ENCODE data around the gene BFSP2.

The BFSP2 gene

GRCh38 chr3:133443649-133444422 lies 44.0 kb downstream of the BFSP2 start:
- no peaks in the 10 kb centered on the region for H3K4me1 ChIP-seq (ENCODE audit: control insufficient read depth, insufficient read depth, low read length)

GRCh38 chr3:133444423-133444774 lies 44.5 kb downstream of the BFSP2 start:
- Histone ChIP-seq H3K27me3 (ENCODE audit: control insufficient read depth, insufficient read depth, low read length) (no peaks in the 10 kb centered on the region), H3K9ac (ENCODE audit: low read length) (no peak overlapping the region), H3K36me3 (ENCODE audit: control insufficient read depth, insufficient read depth, low read length) (no peaks in the 10 kb centered on the region), H3K4me3 (ENCODE audit: low read depth, low read length) (no peak overlapping the region), H3K9me3 (ENCODE audit: control insufficient read depth, insufficient read depth, low read depth, low read length) (peaks cover 14% of the 10 kb centered on the region), H3K4me1 (ENCODE audit: control insufficient read depth, insufficient read depth, low read length) (no peaks in the 10 kb centered on the region), H3K27ac (ENCODE audit: low read depth, low read length) (no peak overlapping the region)

More at GRCh38 chr3:133443649-133444422, 44.0 kb downstream of the BFSP2 start:
- H3K27ac ChIP-seq (ENCODE audit: low read depth, low read length): no peak overlapping the region
- H3K9ac ChIP-seq (ENCODE audit: low read length): no peak overlapping the region
- no peak overlapping the region for H3K4me3 ChIP-seq (ENCODE audit: low read depth, low read length)
- no peaks in the 10 kb centered on the region for H3K36me3 ChIP-seq (ENCODE audit: control insufficient read depth, insufficient read depth, low read length)
- peaks cover 17% of the 10 kb centered on the region for H3K9me3 ChIP-seq (ENCODE audit: control insufficient read depth, insufficient read depth, low read depth, low read length)
- no peaks in the 10 kb centered on the region for H3K27me3 ChIP-seq (ENCODE audit: control insufficient read depth, insufficient read depth, low read length)

GRCh38 chr3:133445108-133445507 lies 45.3 kb downstream of the BFSP2 start:
- Histone ChIP-seq H3K36me3 (ENCODE audit: control insufficient read depth, insufficient read depth, low read length) (no peaks in the 10 kb centered on the region), H3K9ac (ENCODE audit: low read length) (no peak overlapping the region), H3K4me1 (ENCODE audit: control insufficient read depth, insufficient read depth, low read length) (no peaks in the 10 kb centered on the region), H3K27ac (ENCODE audit: low read depth, low read length) (no peak overlapping the region), H3K4me3 (ENCODE audit: low read depth, low read length) (no peak overlapping the region), H3K27me3 (ENCODE audit: control insufficient read depth, insufficient read depth, low read length) (no peaks in the 10 kb centered on the region), H3K9me3 (ENCODE audit: control insufficient read depth, insufficient read depth, low read depth, low read length) (peaks cover 7% of the 10 kb centered on the region; the same call in 1 of the 2 replicates)

- Histone ChIP-seq H3K9me3 (ENCODE audit: control insufficient read depth, insufficient read depth, low read depth, low read length) (no peaks in the 10 kb centered on the region), H3K4me3 (ENCODE audit: low read depth, low read length) (no peak overlapping the region), H3K27me3 (ENCODE audit: control insufficient read depth, insufficient read depth, low read length) (no peaks in the 10 kb centered on the region), H3K9ac (ENCODE audit: low read length) (no peak overlapping the region), H3K36me3 (ENCODE audit: control insufficient read depth, insufficient read depth, low read length) (no peaks in the 10 kb centered on the region), H3K27ac (ENCODE audit: low read depth, low read length) (no peak overlapping the region), H3K4me1 (ENCODE audit: control insufficient read depth, insufficient read depth, low read length) (peaks cover 7% of the 10 kb centered on the region; the same call in 1 of the 2 replicates)
Measured at GRCh38 chr3:133447750-133448477, 48.1 kb downstream of the BFSP2 start.

GRCh38 chr3:133448478-133449122 lies 48.7 kb downstream of the BFSP2 start:
- no peak overlapping the region for H3K4me3 ChIP-seq (ENCODE audit: low read depth, low read length)
- H3K27ac ChIP-seq (ENCODE audit: low read depth, low read length): no peak overlapping the region
- H3K9ac ChIP-seq (ENCODE audit: low read length): no peak overlapping the region
- H3K36me3 ChIP-seq (ENCODE audit: control insufficient read depth, insufficient read depth, low read length): no peaks in the 10 kb centered on the region
- peaks cover 12% of the 10 kb centered on the region; the same call in 1 of the 2 replicates for H3K4me1 ChIP-seq (ENCODE audit: control insufficient read depth, insufficient read depth, low read length)
- H3K27me3 ChIP-seq (ENCODE audit: control insufficient read depth, insufficient read depth, low read length): no peaks in the 10 kb centered on the region
- H3K9me3 ChIP-seq (ENCODE audit: control insufficient read depth, insufficient read depth, low read depth, low read length): no peaks in the 10 kb centered on the region

- Histone ChIP-seq H3K4me3 (ENCODE audit: low read depth, low read length) (no peak overlapping the region), H3K27me3 (ENCODE audit: control insufficient read depth, insufficient read depth, low read length) (no peaks in the 10 kb centered on the region), H3K4me1 (ENCODE audit: control insufficient read depth, insufficient read depth, low read length) (peaks cover 12% of the 10 kb centered on the region; the same call in 1 of the 2 replicates), H3K9me3 (ENCODE audit: control insufficient read depth, insufficient read depth, low read depth, low read length) (no peaks in the 10 kb centered on the region), H3K27ac (ENCODE audit: low read depth, low read length) (no peak overlapping the region), H3K36me3 (ENCODE audit: control insufficient read depth, insufficient read depth, low read length) (no peaks in the 10 kb centered on the region), H3K9ac (ENCODE audit: low read length) (no peak overlapping the region)
Measured at GRCh38 chr3:133451309-133451708, 51.5 kb downstream of the BFSP2 start.

- H3K27me3 ChIP-seq (ENCODE audit: control insufficient read depth, insufficient read depth, low read length): no peaks in the 10 kb centered on the region
- no peak overlapping the region for H3K27ac ChIP-seq (ENCODE audit: low read depth, low read length)
- H3K4me1 ChIP-seq (ENCODE audit: control insufficient read depth, insufficient read depth, low read length): peaks cover 12% of the 10 kb centered on the region; the same call in 1 of the 2 replicates
- no peaks in the 10 kb centered on the region for H3K36me3 ChIP-seq (ENCODE audit: control insufficient read depth, insufficient read depth, low read length)
- H3K4me3 ChIP-seq (ENCODE audit: low read depth, low read length): no peak overlapping the region
- no peaks in the 10 kb centered on the region for H3K9me3 ChIP-seq (ENCODE audit: control insufficient read depth, insufficient read depth, low read depth, low read length)
- H3K9ac ChIP-seq (ENCODE audit: low read length): no peak overlapping the region
Measured at GRCh38 chr3:133452641-133453319, 52.9 kb downstream of the BFSP2 start.

GRCh38 chr3:133453383-133453782 lies 53.5 kb downstream of the BFSP2 start:
- Histone ChIP-seq H3K36me3 (ENCODE audit: control insufficient read depth, insufficient read depth, low read length) (no peaks in the 10 kb centered on the region), H3K27ac (ENCODE audit: low read depth, low read length) (no peak overlapping the region), H3K27me3 (ENCODE audit: control insufficient read depth, insufficient read depth, low read length) (no peaks in the 10 kb centered on the region), H3K4me1 (ENCODE audit: control insufficient read depth, insufficient read depth, low read length) (peaks cover 12% of the 10 kb centered on the region; the same call in 1 of the 2 replicates), H3K9me3 (ENCODE audit: control insufficient read depth, insufficient read depth, low read depth, low read length) (no peaks in the 10 kb centered on the region), H3K4me3 (ENCODE audit: low read depth, low read length) (no peak overlapping the region), H3K9ac (ENCODE audit: low read length) (no peak overlapping the region)

GRCh38 chr3:133455281-133455680 lies 55.4 kb downstream of the BFSP2 start:
- H3K27me3 ChIP-seq (ENCODE audit: control insufficient read depth, insufficient read depth, low read length): no peaks in the 10 kb centered on the region
- H3K4me1 ChIP-seq (ENCODE audit: control insufficient read depth, insufficient read depth, low read length): peaks cover 13% of the 10 kb centered on the region
- H3K36me3 ChIP-seq (ENCODE audit: control insufficient read depth, insufficient read depth, low read length): no peaks in the 10 kb centered on the region
- no peak overlapping the region for H3K27ac ChIP-seq (ENCODE audit: low read depth, low read length)
- H3K9ac ChIP-seq (ENCODE audit: low read length): no peak overlapping the region
- no peak overlapping the region for H3K4me3 ChIP-seq (ENCODE audit: low read depth, low read length)
- H3K9me3 ChIP-seq (ENCODE audit: control insufficient read depth, insufficient read depth, low read depth, low read length): no peaks in the 10 kb centered on the region

- no peaks in the 10 kb centered on the region for H3K9me3 ChIP-seq (ENCODE audit: control insufficient read depth, insufficient read depth, low read depth, low read length)
- no peak overlapping the region for H3K4me3 ChIP-seq (ENCODE audit: low read depth, low read length)
- H3K27me3 ChIP-seq (ENCODE audit: control insufficient read depth, insufficient read depth, low read length): no peaks in the 10 kb centered on the region
- H3K36me3 ChIP-seq (ENCODE audit: control insufficient read depth, insufficient read depth, low read length): no peaks in the 10 kb centered on the region
- peaks cover 20% of the 10 kb centered on the region for H3K4me1 ChIP-seq (ENCODE audit: control insufficient read depth, insufficient read depth, low read length)
- no peak overlapping the region for H3K27ac ChIP-seq (ENCODE audit: low read depth, low read length)
- H3K9ac ChIP-seq (ENCODE audit: low read length): no peak overlapping the region
Measured at GRCh38 chr3:133455960-133456359, 56.1 kb downstream of the BFSP2 start.

Measured in HUES6 (cell line).